HEK293 (cell line): ENCODE data around the gene GLRX.

Experiments used
- BCL11A ChIP-seq: fragments of 450-650 bp; formaldehyde crosslinking; IDR thresholded peaks from 2 replicates; pipeline ENCODE4 v1.5.1; 2016; ENCODE audit warnings: low read depth, missing biosample characterization, missing genetic modification characterization
- KLF8 ChIP-seq: fragments of 450-650 bp; formaldehyde crosslinking; IDR thresholded peaks from 2 replicates; pipeline ENCODE4 v1.5.1; 2016; ENCODE audit warnings: missing biosample characterization, missing genetic modification characterization
- OSR2 ChIP-seq: fragments of 450-650 bp; formaldehyde crosslinking; IDR thresholded peaks from 2 replicates; pipeline ENCODE4 v1.5.1; 2016; ENCODE audit warnings: missing biosample characterization, missing genetic modification characterization
- PRDM10 ChIP-seq: fragments of 450-650 bp; formaldehyde crosslinking; IDR thresholded peaks from 2 replicates; pipeline ENCODE4 v1.5.1; 2016; ENCODE audit warnings: missing biosample characterization, missing genetic modification characterization
- RBAK ChIP-seq: fragments of 450-650 bp; formaldehyde crosslinking; IDR thresholded peaks from 2 replicates; pipeline ENCODE4 v1.5.1; 2016; ENCODE audit warnings: missing biosample characterization, missing genetic modification characterization
- REPIN1 ChIP-seq: fragments of 450-650 bp; formaldehyde crosslinking; IDR thresholded peaks from 2 replicates; pipeline ENCODE4 v1.5.1; 2017; ENCODE audit warnings: missing biosample characterization, missing genetic modification characterization, low read depth
- SALL2 ChIP-seq: fragments of 450-650 bp; formaldehyde crosslinking; IDR thresholded peaks from 2 replicates; pipeline ENCODE4 v1.5.0; 2017; ENCODE audit warnings: missing biosample characterization, mild to moderate bottlenecking, missing genetic modification characterization, borderline replicate concordance
- ZBTB20 ChIP-seq: fragments of 450-650 bp; formaldehyde crosslinking; IDR thresholded peaks from 2 replicates; pipeline ENCODE4 v1.5.1; 2016; ENCODE audit warnings: missing biosample characterization, missing genetic modification characterization
- ZNF16 ChIP-seq: fragments of 450-650 bp; formaldehyde crosslinking; IDR thresholded peaks from 2 replicates; pipeline ENCODE4 v1.5.1; 2016; ENCODE audit warnings: low read depth, missing biosample characterization, missing genetic modification characterization
- ZNF24 ChIP-seq: fragments of 450-650 bp; formaldehyde crosslinking; IDR thresholded peaks from 2 replicates; pipeline ENCODE4 v1.5.1; 2016; ENCODE audit warnings: missing biosample characterization, missing genetic modification characterization
- ZNF335 ChIP-seq: fragments of 450-650 bp; formaldehyde crosslinking; conservative IDR thresholded peaks from 2 replicates; pipeline ENCODE4 v1.5.1; 2016; ENCODE audit warnings: missing biosample characterization, missing genetic modification characterization
- ZNF488 ChIP-seq: fragments of 450-650 bp; formaldehyde crosslinking; IDR thresholded peaks from 2 replicates; pipeline ENCODE4 v1.5.1; 2016; ENCODE audit warnings: missing biosample characterization, missing genetic modification characterization
- ZNF555 ChIP-seq: fragments of 450-650 bp; formaldehyde crosslinking; conservative IDR thresholded peaks from 2 replicates; pipeline ENCODE4 v1.5.1; 2017; ENCODE audit warnings: missing biosample characterization, mild to moderate bottlenecking, missing genetic modification characterization, inconsistent platforms
- ZNF560 ChIP-seq: fragments of 450-650 bp; formaldehyde crosslinking; IDR thresholded peaks from 2 replicates; pipeline ENCODE4 v1.5.1; 2017; ENCODE audit warnings: missing biosample characterization, missing genetic modification characterization, borderline replicate concordance
- ZNF571 ChIP-seq: fragments of 450-650 bp; formaldehyde crosslinking; IDR thresholded peaks from 2 replicates; pipeline ENCODE4 v1.5.0; 2017; ENCODE audit warnings: missing biosample characterization, missing genetic modification characterization
- ZNF596 ChIP-seq: fragments of 450-650 bp; IDR thresholded peaks from 2 replicates; pipeline ENCODE4 v1.5.0; 2018; ENCODE audit warnings: missing biosample characterization, mild to moderate bottlenecking, missing genetic modification characterization, moderate library complexity
- ZNF610 ChIP-seq: fragments of 450-650 bp; formaldehyde crosslinking; IDR thresholded peaks from 2 replicates; pipeline ENCODE4 v1.5.1; 2016; ENCODE audit warnings: missing biosample characterization, missing genetic modification characterization, borderline replicate concordance
- ZNF639 ChIP-seq: fragments of 450-650 bp; formaldehyde crosslinking; IDR thresholded peaks from 2 replicates; pipeline ENCODE4 v1.5.1; 2016; ENCODE audit warnings: missing biosample characterization, missing genetic modification characterization
- ZNF664 ChIP-seq: fragments of 450-650 bp; formaldehyde crosslinking; IDR thresholded peaks from 2 replicates; pipeline ENCODE4 v1.5.1; 2016; ENCODE audit warnings: missing biosample characterization, missing genetic modification characterization
- ZNF843 ChIP-seq: fragments of 450-650 bp; formaldehyde crosslinking; IDR thresholded peaks from 2 replicates; pipeline ENCODE4 v1.5.1; 2016; ENCODE audit warnings: missing biosample characterization, missing genetic modification characterization
- ZSCAN16 ChIP-seq: fragments of 450-650 bp; formaldehyde crosslinking; IDR thresholded peaks from 2 replicates; pipeline ENCODE4 v1.5.1; 2016; ENCODE audit warnings: missing biosample characterization, missing genetic modification characterization
- ZXDB ChIP-seq: fragments of 450-650 bp; formaldehyde crosslinking; IDR thresholded peaks from 2 replicates; pipeline ENCODE4 v1.5.1; 2016; ENCODE audit warnings: missing biosample characterization, missing genetic modification characterization
- TF ChIP-seq, protein P1 (sequence below): fragments of 450-650 bp; formaldehyde crosslinking; IDR thresholded peaks from 2 replicates; pipeline ENCODE4; 2016; ENCODE audit warnings: missing biosample characterization, missing genetic modification characterization

Gene GLRX

GRCh38 chr5:95822542-95823181 is at the start of gene GLRX (continued):
- TF ChIP-seq ZXDB (tag by site-specific recombination) (no peak), ZNF843 (tag by site-specific recombination) (no peak), RBAK (no peak), SALL2 (no peak), BCL11A (tag by site-specific recombination) (no peak), ZNF16 (tag by site-specific recombination) (no peak), ZNF555 (tag by site-specific recombination) (no peak), OSR2 (tag by site-specific recombination) (no peak), ZNF488 (tag by site-specific recombination) (no peak), ZNF335 (tag by site-specific recombination) (0 out of 2 replicates have a peak, but pooled peaks have one; percentile 25), ZNF560 (no peak), PRDM10 (tag by site-specific recombination) (no peak), ZNF610 (tag by site-specific recombination) (no peak), ZNF664 (tag by site-specific recombination) (no peak), ZNF596 (tag by site-specific recombination) (no peak), KLF8 (no peak), REPIN1 (no peak), ZBTB20 (tag by site-specific recombination) (peak; percentile 25; the same call in 1 of the 2 replicates), ZNF571 (tag by site-specific recombination) (no peak), ZNF24 (no peak), ZSCAN16 (tag by site-specific recombination) (no peak), ZNF639 (tag by site-specific recombination) (no peak)
- TF ChIP-seq, protein P1, sequence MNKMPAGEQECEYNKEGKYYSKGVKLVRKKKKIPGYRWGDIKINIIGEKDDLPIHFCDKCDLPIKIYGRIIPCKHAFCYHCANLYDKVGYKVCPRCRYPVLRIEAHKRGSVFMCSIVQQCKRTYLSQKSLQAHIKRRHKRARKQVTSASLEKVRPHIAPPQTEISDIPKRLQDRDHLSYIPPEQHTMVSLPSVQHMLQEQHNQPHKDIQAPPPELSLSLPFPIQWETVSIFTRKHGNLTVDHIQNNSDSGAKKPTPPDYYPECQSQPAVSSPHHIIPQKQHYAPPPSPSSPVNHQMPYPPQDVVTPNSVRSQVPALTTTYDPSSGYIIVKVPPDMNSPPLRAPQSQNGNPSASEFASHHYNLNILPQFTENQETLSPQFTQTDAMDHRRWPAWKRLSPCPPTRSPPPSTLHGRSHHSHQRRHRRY = no peak
